Measurements from ENCODE around the gene VEGFC.

The VEGFC gene

GRCh38 chr4:176721459-176721858 is 71.3 kb downstream of the VEGFC start:
- no peak for DNase-seq (ENCODE audit: low read depth)
- no peak for TF ChIP-seq CTCF (IDR thresholded peaks at IDR 0.05; ENCODE audit: low read length, missing control alignments)
- H3K4me3 ChIP-seq (replicated peaks; ENCODE audit: low read depth, low read length) = no peak overlapping the region

- no peak overlapping the region for H3K4me3 ChIP-seq (replicated peaks; ENCODE audit: low read depth, low read length)
- TF ChIP-seq CTCF (IDR thresholded peaks at IDR 0.05; ENCODE audit: low read length, missing control alignments) = no peak
- DNase-seq (ENCODE audit: low read depth) = no peak
Observed at GRCh38 chr4:176718881-176719280, 73.8 kb downstream of the VEGFC start.

- DNase-seq (ENCODE audit: low read depth) = no peak
Observed at GRCh38 chr4:176717237-176717636, 75.5 kb downstream of the VEGFC start.

GRCh38 chr4:176709417-176709816 is 83.3 kb downstream of the VEGFC start:
- no peak for TF ChIP-seq CTCF (IDR thresholded peaks at IDR 0.05; ENCODE audit: low read length, missing control alignments)
- H3K4me3 ChIP-seq (replicated peaks; ENCODE audit: low read depth, low read length) = no peak overlapping the region
- DNase-seq (ENCODE audit: low read depth) = peak; percentile 29

More at GRCh38 chr4:176717237-176717636, 75.5 kb downstream of the VEGFC start:
- TF ChIP-seq CTCF (IDR thresholded peaks at IDR 0.05; ENCODE audit: low read length, missing control alignments) = no peak
- no peak overlapping the region for H3K4me3 ChIP-seq (replicated peaks; ENCODE audit: low read depth, low read length)

GRCh38 chr4:176708771-176709311 is 83.9 kb downstream of the VEGFC start:
- no peak overlapping the region for H3K4me3 ChIP-seq (replicated peaks; ENCODE audit: low read depth, low read length)
- no peak for DNase-seq (ENCODE audit: low read depth)
- no peak for TF ChIP-seq CTCF (IDR thresholded peaks at IDR 0.05; ENCODE audit: low read length, missing control alignments)

GRCh38 chr4:176690716-176691115 is 102.0 kb downstream of the VEGFC start:
- no peak for TF ChIP-seq CTCF (IDR thresholded peaks at IDR 0.05; ENCODE audit: low read length, missing control alignments)
- H3K4me3 ChIP-seq (replicated peaks; ENCODE audit: low read depth, low read length) = no peak overlapping the region
- DNase-seq (ENCODE audit: low read depth) = no peak

GRCh38 chr4:176680668-176681180 is 112.0 kb downstream of the VEGFC start:
- no peak for DNase-seq (ENCODE audit: low read depth)
- TF ChIP-seq CTCF (IDR thresholded peaks at IDR 0.05; ENCODE audit: low read length, missing control alignments) = no peak
- H3K4me3 ChIP-seq (replicated peaks; ENCODE audit: low read depth, low read length) = no peak overlapping the region
